Sigmoid colon (tissue), 7 donors: Measurements from ENCODE around the gene ATRX. TPM values are rescaled to one million over a fixed set of nuclear protein-coding genes. Genes with fewer than 3 reads are reported as not detected.
"Not testable (repeated sequence)": the region's sequence is repeated elsewhere in the genome, so short reads cannot be mapped to it uniquely, and the experiment has no call there.

ENCODE experiments used
- DNase-seq: peaks from one replicate; pipeline ENCODE4 v3.0.0-alpha.2; 2019
- H3K27ac ChIP-seq, 4 donors: fragments of 200-600 bp; sonication (generic); one replicate each; pipeline ENCODE4 v1.5.1; 2016 to 2019; ENCODE audit warnings: mild to moderate bottlenecking in 1 of 4
- H3K27me3 ChIP-seq, 3 donors: fragments of 200-600 bp; sonication (generic); one replicate each; pipeline ENCODE4 v1.5.1; 2019; ENCODE audit warnings: mild to moderate bottlenecking in 1 of 3
- H3K36me3 ChIP-seq, 4 donors: fragments of 200-600 bp; sonication (generic); one replicate each; pipeline ENCODE4 v1.5.1; 2016 to 2019
- H3K4me1 ChIP-seq, 4 donors: fragments of 200-600 bp; sonication (generic); one replicate each; pipeline ENCODE4 v1.5.1; 2017 to 2019
- H3K4me3 ChIP-seq, 4 donors: fragments of 200-600 bp; sonication (generic); one replicate each; pipeline ENCODE4 v1.5.1; 2017 to 2019; ENCODE audit warnings: mild to moderate bottlenecking in 2 of 4, moderate library complexity in 1 of 4
- H3K9me3 ChIP-seq, 4 donors: fragments of 200-600 bp in 3 of 4; sonication (generic) in 3 of 4; one replicate each; pipeline versions ENCODE4 v1.5.1 to v1.6.1; 2013 to 2019
- EP300 ChIP-seq, 4 donors: sonication (generic); formaldehyde crosslinking; IDR thresholded peaks; one replicate each; pipeline ENCODE4 v1.6.1; 2017; ENCODE audit warnings: antibody characterized with exemption in 4 of 4
- POLR2A ChIP-seq, 2 donors: fragments of 450-650 bp; IDR thresholded peaks; one replicate each; pipeline ENCODE4 v1.6.1; 2016; ENCODE audit warnings: antibody characterized with exemption in 2 of 2, mild to moderate bottlenecking in 2 of 2, moderate library complexity in 2 of 2
- POLR2AphosphoS5 ChIP-seq, 4 donors: sonication (generic); formaldehyde crosslinking; IDR thresholded peaks; one replicate each; pipeline ENCODE4 v1.6.1; 2017; ENCODE audit warnings: antibody characterized with exemption in 4 of 4
- WGBS, 2 donors: extraction: QIAGEN DNeasy Blood & Tissue Kit; methylation state at CpG; one replicate each; pipeline ENCODE4 v1.1.7; 2013; 5-methylcytosine and 5-hydroxymethylcytosine counted together
- intact Hi-C: fragments of 100-400 bp; cut with DNase I; formaldehyde crosslinking; loops from one replicate; pipeline ENCODE4 v1.15.1; 2023
- polyA plus RNA-seq, 3 donors: library from polyadenylated mRNA; stranded (reverse); fragments of 200-250 nt; gene quantifications; one replicate each; pipeline ENCODE4 v1.2.3, GENCODE V29; 2013
- total RNA-seq, 4 donors: library from RNA; depleted of rRNA; stranded (reverse); fragments of >200 nt; gene quantifications; one replicate each; pipeline ENCODE4 v1.1.0, GENCODE V29; 2016
- TF ChIP-seq, protein P1 (sequence below), 4 experiments: fragments of 450-650 bp in 3 of 4; fragments of 200-600 bp in 1 of 4; IDR thresholded peaks; one replicate each; pipeline ENCODE4 v1.5.1; 2016 to 2019; ENCODE audit warnings: antibody characterized with exemption in 4 of 4, mild to moderate bottlenecking in 3 of 4, moderate library complexity in 2 of 4
- donor health status: healthy with polysubstance abuse.
- donor health status: Bipolar disorder and iron deficiency.
- donor health status: healthy.

ATRX gene
- total and polyA plus RNA-seq, 7 donors = 4.6 to 142 (median 102) TPM

DNA sequence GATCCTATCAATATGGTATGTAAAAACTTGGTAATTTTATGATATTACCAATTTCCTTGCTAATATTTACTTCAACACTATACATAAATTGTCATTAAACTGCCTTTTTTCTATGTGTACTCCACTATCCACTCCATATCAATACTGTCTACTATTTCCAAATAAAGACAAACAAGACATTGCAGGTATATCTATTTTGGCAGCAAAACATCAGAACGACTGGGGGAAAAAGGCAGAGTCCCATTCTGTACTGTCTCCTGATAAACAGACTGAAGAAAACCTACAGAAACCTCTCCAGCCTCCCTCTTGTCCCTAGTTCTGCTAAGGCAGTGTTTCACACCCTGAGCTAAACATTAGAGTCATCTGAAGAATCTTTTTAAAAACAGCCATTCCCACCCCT lies 96.6 kb downstream of the ATRX start:
- Histone ChIP-seq H3K27ac (no peak overlapping the region), H3K4me3 (no peak overlapping the region), H3K4me1 (no peaks in the 10 kb centered on the region), H3K9me3 (no peaks in the 10 kb centered on the region), H3K27me3 (no peaks in the 10 kb centered on the region), H3K36me3 (peaks cover 0 to 10% (median 0%) of the 10 kb centered on the region in 4 donors)
- DNase-seq = no peak
- TF ChIP-seq, protein P1, sequence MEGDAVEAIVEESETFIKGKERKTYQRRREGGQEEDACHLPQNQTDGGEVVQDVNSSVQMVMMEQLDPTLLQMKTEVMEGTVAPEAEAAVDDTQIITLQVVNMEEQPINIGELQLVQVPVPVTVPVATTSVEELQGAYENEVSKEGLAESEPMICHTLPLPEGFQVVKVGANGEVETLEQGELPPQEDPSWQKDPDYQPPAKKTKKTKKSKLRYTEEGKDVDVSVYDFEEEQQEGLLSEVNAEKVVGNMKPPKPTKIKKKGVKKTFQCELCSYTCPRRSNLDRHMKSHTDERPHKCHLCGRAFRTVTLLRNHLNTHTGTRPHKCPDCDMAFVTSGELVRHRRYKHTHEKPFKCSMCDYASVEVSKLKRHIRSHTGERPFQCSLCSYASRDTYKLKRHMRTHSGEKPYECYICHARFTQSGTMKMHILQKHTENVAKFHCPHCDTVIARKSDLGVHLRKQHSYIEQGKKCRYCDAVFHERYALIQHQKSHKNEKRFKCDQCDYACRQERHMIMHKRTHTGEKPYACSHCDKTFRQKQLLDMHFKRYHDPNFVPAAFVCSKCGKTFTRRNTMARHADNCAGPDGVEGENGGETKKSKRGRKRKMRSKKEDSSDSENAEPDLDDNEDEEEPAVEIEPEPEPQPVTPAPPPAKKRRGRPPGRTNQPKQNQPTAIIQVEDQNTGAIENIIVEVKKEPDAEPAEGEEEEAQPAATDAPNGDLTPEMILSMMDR (IDR thresholded peaks at IDR 0.05) = no peak
- TF ChIP-seq POLR2A (IDR thresholded peaks at IDR 0.05) (no peak), EP300 (IDR thresholded peaks at IDR 0.05) (no peak), POLR2AphosphoS5 (IDR thresholded peaks at IDR 0.05) (no peak)
- intact Hi-C loops = no loop called here
- WGBS, 2 donors = 30 to 65% methylated on average over 1 of the region's 1 CpG

- H3K27me3 ChIP-seq, intact Hi-C loops, H3K4me3 ChIP-seq, DNase-seq, H3K9me3 ChIP-seq, H3K4me1 ChIP-seq, H3K27ac ChIP-seq: not testable (repeated sequence)
- peaks cover 0 to 24% (median 0%) of the 10 kb centered on the region in 4 donors for H3K36me3 ChIP-seq
- 89 to 97% methylated on average over 1 of the region's 1 CpG for WGBS, 2 donors
Measured at GRCh38 chrX:77685683-77686082, 100.3 kb downstream of the ATRX start.

DNA sequence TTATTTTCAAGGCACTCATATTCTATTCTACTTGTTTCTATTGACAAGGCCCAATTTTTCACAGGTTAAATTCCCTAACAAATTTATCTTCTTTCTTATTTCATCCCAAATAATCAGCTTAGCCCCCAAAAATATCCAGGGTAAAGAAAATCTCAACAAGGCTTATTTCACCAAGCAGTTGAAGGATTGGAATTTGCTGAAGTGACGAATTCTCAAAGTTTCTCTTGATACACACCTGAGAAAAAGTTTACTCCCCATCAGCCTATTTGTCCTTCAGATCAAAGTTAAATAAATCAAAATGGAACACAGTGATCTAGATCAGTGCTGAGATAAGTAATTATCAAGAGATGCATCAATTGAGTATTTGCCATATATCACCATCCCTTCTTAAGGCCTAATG lies 106.9 kb downstream of the ATRX start:
- Histone ChIP-seq H3K27ac (no peak overlapping the region), H3K27me3 (no peaks in the 10 kb centered on the region)

DNA sequence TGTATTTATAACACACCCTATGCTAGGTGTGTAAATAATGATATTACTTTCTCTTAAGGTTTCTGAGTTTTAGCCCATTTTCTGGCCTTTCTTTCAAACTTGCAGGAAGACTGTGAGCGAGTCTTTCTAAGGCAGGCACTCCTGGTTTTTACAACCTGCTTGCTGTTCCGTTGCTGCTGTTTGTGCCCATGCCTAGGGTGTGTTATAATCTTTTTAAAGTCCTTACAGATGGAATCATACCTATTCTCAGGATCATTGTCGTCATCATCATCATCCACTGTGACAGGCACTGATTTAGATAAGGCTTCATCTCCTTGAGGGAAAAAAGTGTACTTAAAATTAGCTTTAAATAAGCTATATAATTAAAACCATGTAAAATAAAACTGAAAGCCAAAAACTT lies 110.0 kb downstream of the ATRX start:
- 76 to 86% methylated on average over 3 of the region's 3 CpGs for WGBS, 2 donors
- no peak overlapping the region for H3K4me3 ChIP-seq
- intact Hi-C loops = no loop called here
- H3K27me3 ChIP-seq = no peaks in the 10 kb centered on the region
- H3K36me3 ChIP-seq = no peaks in the 10 kb centered on the region
- no peak overlapping the region for H3K27ac ChIP-seq
- DNase-seq = no peak
- no peaks in the 10 kb centered on the region for H3K9me3 ChIP-seq
- H3K4me1 ChIP-seq = no peaks in the 10 kb centered on the region
- TF ChIP-seq EP300 (IDR thresholded peaks at IDR 0.05) (no peak), POLR2A (IDR thresholded peaks at IDR 0.05) (no peak), POLR2AphosphoS5 (IDR thresholded peaks at IDR 0.05) (no peak)
- TF ChIP-seq, protein P1 (IDR thresholded peaks at IDR 0.05) = no peak

More for the DNA sequence above, 106.9 kb downstream of the ATRX start:
- TF ChIP-seq, protein P1 (IDR thresholded peaks at IDR 0.05) = no peak
- TF ChIP-seq EP300 (IDR thresholded peaks at IDR 0.05) (no peak), POLR2AphosphoS5 (IDR thresholded peaks at IDR 0.05) (no peak), POLR2A (IDR thresholded peaks at IDR 0.05) (no peak)
- WGBS, 2 donors = 93 to 100% methylated on average over 1 of the region's 1 CpG
- no peaks in the 10 kb centered on the region for H3K9me3 ChIP-seq
- DNase-seq = no peak
- H3K4me1 ChIP-seq = no peaks in the 10 kb centered on the region
- H3K36me3 ChIP-seq = peaks cover 0 to 11% (median 0%) of the 10 kb centered on the region in 4 donors
- no peak overlapping the region for H3K4me3 ChIP-seq
- intact Hi-C loops = no loop called here

GRCh38 chrX:77668391-77669237 lies 117.4 kb downstream of the ATRX start:
- no peaks in the 10 kb centered on the region for H3K9me3 ChIP-seq
- no peak for DNase-seq
- TF ChIP-seq EP300 (IDR thresholded peaks at IDR 0.05) (no peak), POLR2AphosphoS5 (IDR thresholded peaks at IDR 0.05) (no peak), POLR2A (IDR thresholded peaks at IDR 0.05) (no peak)
- TF ChIP-seq, protein P1 (IDR thresholded peaks at IDR 0.05) = no peak
- no peaks in the 10 kb centered on the region for H3K27me3 ChIP-seq
- WGBS, 2 donors = 83 to 90% methylated on average over 10 of the region's 10 CpGs
- H3K36me3 ChIP-seq = peaks cover 0 to 2% (median 0%) of the 10 kb centered on the region in 4 donors
- no peaks in the 10 kb centered on the region for H3K4me1 ChIP-seq
- no peak overlapping the region for H3K4me3 ChIP-seq
- no peak overlapping the region for H3K27ac ChIP-seq
- intact Hi-C loops = no loop called here
